HepG2 (cell line): ENCODE results near the gene EXOC3L2. TPM values are rescaled to one million over a fixed set of nuclear protein-coding genes. Genes with fewer than 3 reads are reported as not detected.
A peak's percentile ranks its signal among the peaks of the same experiment; 100 is the strongest.

Source experiments
- ATAC-seq: fragments of 200-7000 bp; cut with Tn5 transposase; 3 replicates; pipeline ENCODE4 v1.9.1; 2020; ENCODE audit warnings: mild to moderate bottlenecking, moderate library complexity
- BruUV-seq: library from RNA; stranded (reverse); fragments of 400-500 nt; replicated peaks from 2 replicates; lab custom pipeline; 2021; lab: Mats Ljungman, UMichigan
- CTCF ChIA-PET: fragments of 300-600 bp; formaldehyde crosslinking; extraction: SDS; loops from one replicate; lab custom pipeline; 2021; ENCODE audit warnings: low total read pairs, inconsistent platforms, low intra/inter-chr PET ratio; lab: Yijun Ruan, JAX
- POLR2A ChIA-PET: fragments of 350-600 bp; sonication (Branson Sonifier 250); formaldehyde crosslinking; loops from one replicate; lab custom pipeline; 2020; ENCODE audit warnings: antibody characterized with exemption, inconsistent platforms; lab: Yijun Ruan, JAX
- DNase-seq: peaks from one replicate; pipeline ENCODE4 v3.0.0-alpha.2; 2015; ENCODE audit warnings: low spot score
- FAIRE-seq: peaks from 3 replicates; lab custom pipeline; 2011; peaks lifted over from hg19 to GRCh38; lab: Jason Lieb, UNC
- H2AFZ ChIP-seq: one replicate; pipeline ENCODE4 v1.6.1; 2011; ENCODE audit warnings: low read length, inconsistent platforms
- H3K27ac ChIP-seq: fragments of 300-600 bp; 3 replicates; pipeline ENCODE4 v1.8.0; 2011; ENCODE audit warnings: mixed run types, mild to moderate bottlenecking, mixed read lengths, low read length, inconsistent platforms; ENCODE audit not compliant: insufficient read depth; ENCODE audit errors: extremely low read length
- H3K27me3 ChIP-seq, 2 experiments: fragments of 200-600 bp in 1 of 2; 2 replicates in 1 of 2; 3 replicates in 1 of 2; pipeline versions ENCODE4 v1.6.0 to v1.8.0; 2011; ENCODE audit warnings: low read length in 2 of 2, mild to moderate bottlenecking in 2 of 2, moderate library complexity in 2 of 2, inconsistent platforms in 1 of 2; ENCODE audit not compliant: insufficient read depth in 2 of 2, control insufficient read depth in 1 of 2
- H3K36me3 ChIP-seq, 2 experiments: fragments of 200-600 bp in 1 of 2; replicated peaks in 1 of 2; 2 replicates in 1 of 2; 3 replicates in 1 of 2; pipeline versions ENCODE4 v1.5.1 to v1.8.0; 2011; ENCODE audit warnings: low read length in 2 of 2, inconsistent platforms in 1 of 2; ENCODE audit not compliant: insufficient read depth in 2 of 2, control insufficient read depth in 1 of 2
- H3K4me1 ChIP-seq: 2 replicates; pipeline ENCODE4 v1.5.1; 2012; ENCODE audit warnings: low read length, inconsistent platforms; ENCODE audit not compliant: insufficient read depth
- H3K4me2 ChIP-seq: 2 replicates; pipeline ENCODE4 v1.6.0; 2011; ENCODE audit warnings: low read depth, low read length, inconsistent platforms
- H3K4me3 ChIP-seq, 3 experiments: fragments of 200-600 bp in 1 of 3; sonication (generic), shearing (Covaris generic) in 1 of 3; replicated peaks in 1 of 3; 2 replicates each; pipeline ENCODE4 v1.5.1; 2011 to 2016; ENCODE audit warnings: low read length in 3 of 3, inconsistent platforms in 2 of 3, low read depth in 2 of 3, mild to moderate bottlenecking in 2 of 3, control low read depth in 1 of 3, mixed read lengths in 1 of 3; ENCODE audit not compliant: insufficient read depth in 1 of 3
- H3K79me2 ChIP-seq: one replicate; pipeline ENCODE4 v1.6.1; 2011; ENCODE audit warnings: low read length, inconsistent platforms; ENCODE audit not compliant: insufficient read depth
- H3K9ac ChIP-seq: 2 replicates; pipeline ENCODE4 v1.6.0; 2011; ENCODE audit warnings: mild to moderate bottlenecking, low read depth, low read length, inconsistent platforms; ENCODE audit not compliant: insufficient read depth
- H3K9me3 ChIP-seq: 2 replicates; pipeline ENCODE4 v1.5.1; 2012; ENCODE audit warnings: mild to moderate bottlenecking, low read length
- H4K20me1 ChIP-seq: 2 replicates; pipeline ENCODE4 v1.6.0; 2011; ENCODE audit warnings: inconsistent platforms, mild to moderate bottlenecking, low read length, moderate library complexity; ENCODE audit not compliant: insufficient read depth
- FOSL1 ChIP-seq: sonication (generic); formaldehyde crosslinking; IDR thresholded peaks from 2 replicates; pipeline ENCODE4 v1.9.0; 2021; ENCODE audit warnings: missing genetic modification reagents, borderline replicate concordance
- FOXC1 ChIP-seq: sonication (generic); formaldehyde crosslinking; IDR thresholded peaks from 2 replicates; pipeline ENCODE4 v1.8.0; 2022; ENCODE audit warnings: mild to moderate bottlenecking, missing genetic modification reagents, borderline replicate concordance
- KDM3A ChIP-seq: IDR thresholded peaks from 2 replicates; pipeline ENCODE4 v1.6.1; 2018; ENCODE audit warnings: low read depth, missing compliant biosample characterization
- MAFF ChIP-seq: IDR thresholded peaks from 2 replicates; pipeline ENCODE4 v1.6.1; 2011; ENCODE audit warnings: low read depth, low read length, improper control_type of control experiment
- MAFG ChIP-seq: sonication (generic); formaldehyde crosslinking; IDR thresholded peaks from 2 replicates; pipeline ENCODE4 v1.5.1; 2020; ENCODE audit warnings: mild to moderate bottlenecking, missing genetic modification reagents
- MTF2 ChIP-seq: sonication (generic); formaldehyde crosslinking; IDR thresholded peaks from 2 replicates; pipeline ENCODE4 v1.5.0; 2020; ENCODE audit warnings: missing genetic modification reagents, borderline replicate concordance
- NCOR1 ChIP-seq: fragments of 200-600 bp; sonication (generic); IDR thresholded peaks from 2 replicates; pipeline ENCODE4 v1.7.0; 2017; ENCODE audit warnings: antibody characterized with exemption, low read length, borderline replicate concordance
- POLR2A ChIP-seq, 2 experiments: IDR thresholded peaks; 2 replicates each; pipeline ENCODE4 v1.6.1; 2011; ENCODE audit warnings: low read depth in 2 of 2, low read length in 2 of 2, mild to moderate bottlenecking in 1 of 2, moderate library complexity in 1 of 2; ENCODE audit not compliant: insufficient read depth in 1 of 2
- THYN1 ChIP-seq: sonication (generic); formaldehyde crosslinking; IDR thresholded peaks from 2 replicates; pipeline ENCODE4 v1.8.1; 2023; ENCODE audit warnings: low read depth, mild to moderate bottlenecking, moderate library complexity, missing genetic modification reagents, borderline replicate concordance
- YY1 ChIP-seq: IDR thresholded peaks from 2 replicates; pipeline ENCODE4 v1.6.1; 2011; ENCODE audit warnings: low read length, low read depth, moderate library complexity, mild to moderate bottlenecking; ENCODE audit not compliant: insufficient read depth, insufficient replicate concordance
- ZNF124 ChIP-seq: sonication (generic); formaldehyde crosslinking; IDR thresholded peaks from 2 replicates; pipeline ENCODE4 v1.4.0; 2020; ENCODE audit warnings: missing genetic modification reagents
- ZNF326 ChIP-seq: sonication (generic); formaldehyde crosslinking; IDR thresholded peaks from 2 replicates; pipeline ENCODE4 v1.4.0; 2020; ENCODE audit warnings: missing genetic modification reagents, borderline replicate concordance
- ZNF768 ChIP-seq: sonication (generic); formaldehyde crosslinking; IDR thresholded peaks from 2 replicates; pipeline ENCODE4 v1.4.0; 2020; ENCODE audit warnings: missing genetic modification reagents
- WGBS: methylation state at CpG from one replicate; pipeline ENCODE4 v1.1.6; 2017; ENCODE audit warnings: low lambda C conversion rate; 5-methylcytosine and 5-hydroxymethylcytosine counted together
- in situ Hi-C: cut with HindIII; loops from 2 replicates; pipeline ENCODE4 v1.10.0; 2017; ENCODE audit warnings: low pct_unique_long_range_greater_than_20kb; ENCODE audit not compliant: extremely low pct_ligation_motif_present
- intact Hi-C: fragments of 100-400 bp; cut with micrococcal nuclease; formaldehyde crosslinking; loops from one replicate; pipeline ENCODE4 v1.10.0; 2022; ENCODE audit not compliant: unreplicated experiment
- polyA plus RNA-seq, 8 experiments: library from polyadenylated mRNA; depleted of rRNA in 3 of 8; stranded (reverse) in 7 of 8; unstranded in 1 of 8; fragments of >200 nt; fragmentation: Illumina TruSeq in 4 of 8; extraction: Trizol in 4 of 8; gene quantifications; 2 replicates each; pipeline versions ENCODE4 v1.2.1 to v1.2.3, GENCODE V29; 2011 to 2016; ENCODE audit warnings: low read depth in 4 of 8, missing spikeins in 1 of 8, mixed read lengths in 1 of 8; ENCODE audit not compliant: insufficient read depth in 1 of 8
- total RNA-seq, 5 experiments: library from RNA; depleted of rRNA; stranded (reverse); fragments of >200 nt; fragmentation: Illumina TruSeq; extraction: Trizol; gene quantifications; 2 replicates each; pipeline ENCODE4 v1.2.3, GENCODE V29; 2016; ENCODE audit warnings: low read depth in 1 of 5
- TF ChIP-seq, protein P1 (sequence below): sonication (generic); formaldehyde crosslinking; conservative IDR thresholded peaks from 2 replicates; pipeline ENCODE4 v1.4.0; 2020; ENCODE audit warnings: mild to moderate bottlenecking, missing genetic modification reagents, moderate library complexity
- TF ChIP-seq, protein P2 (sequence below): IDR thresholded peaks from 2 replicates; pipeline ENCODE4 v1.6.1; 2016; ENCODE audit warnings: low read depth, borderline replicate concordance

EXOC3L2 gene
- total and polyA plus RNA-seq, 2 of the 13 experiments (the other 11 are each of a cell fraction or from before 2014, with no cell fraction given): 0.21 TPM; not detected in 1

DNA sequence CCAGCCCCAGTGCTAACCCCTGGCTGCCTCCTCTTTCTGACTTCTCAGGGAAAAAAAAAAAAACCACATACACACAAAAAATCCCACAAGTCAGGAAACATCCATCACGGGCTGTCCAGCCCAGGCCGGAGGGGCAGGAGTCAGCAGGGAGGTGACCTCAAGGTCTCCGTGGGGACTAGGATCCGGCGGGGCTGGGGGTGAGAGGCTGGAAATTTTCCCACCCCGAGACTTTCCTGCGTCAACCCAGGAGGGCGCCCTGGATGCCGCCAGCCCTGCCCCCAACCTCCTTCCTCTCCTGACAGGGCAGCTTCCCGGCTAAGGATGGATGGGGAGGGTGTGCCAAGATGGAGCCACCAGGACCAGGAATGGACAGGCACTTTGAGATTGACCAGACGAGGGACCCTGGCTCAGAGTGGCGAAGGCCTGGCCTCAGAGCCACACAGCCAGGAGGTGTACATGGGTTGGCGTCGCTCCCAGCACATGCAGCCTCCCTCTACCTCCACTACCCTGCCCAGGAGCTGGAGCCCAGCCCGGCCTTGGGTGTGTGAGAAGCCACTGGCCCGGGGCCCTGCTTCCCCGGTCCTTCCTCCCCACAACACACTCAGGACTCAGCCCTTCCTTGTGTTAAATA is 33.3 kb downstream of the EXOC3L2 start:
- Histone ChIP-seq H3K4me3 (no peak overlapping the region), H4K20me1 (no peaks in the 10 kb centered on the region), H3K4me2 (no peak overlapping the region), H3K27me3 (peaks cover 4 to 40% of the 10 kb centered on the region in 2 experiments; a peak in 3 of 5 replicates), H2AFZ (no peak overlapping the region), H3K4me1 (peaks cover 10% of the 10 kb centered on the region; the same call in 1 of the 2 replicates), H3K79me2 (no peaks in the 10 kb centered on the region), H3K27ac (no peak overlapping the region), H3K9me3 (no peaks in the 10 kb centered on the region), H3K9ac (no peak overlapping the region), H3K36me3 (no peaks in the 10 kb centered on the region)
- FAIRE-seq (no peak), ATAC-seq (no peak; the same call in 2 of the 3 replicates), DNase-seq (no peak)
- ChIA-PET CTCF (no interaction called here), POLR2A (interaction anchor here (0.7 kb wide), 1 partner anchor 9 kb away, joined by 3 read pairs; no protein-coding TSS in a partner anchor)
- intact Hi-C loops: no loop called here
- in situ Hi-C loops: no loop called here
- BruUV-seq: no TSS peak
- 6% methylated on average over 7 of the region's 17 CpGs for WGBS
- TF ChIP-seq ZNF768 (CRISPR knock-in tag): peak; percentile 78; the same call in 1 of the 2 replicates
- TF ChIP-seq, protein P1, sequence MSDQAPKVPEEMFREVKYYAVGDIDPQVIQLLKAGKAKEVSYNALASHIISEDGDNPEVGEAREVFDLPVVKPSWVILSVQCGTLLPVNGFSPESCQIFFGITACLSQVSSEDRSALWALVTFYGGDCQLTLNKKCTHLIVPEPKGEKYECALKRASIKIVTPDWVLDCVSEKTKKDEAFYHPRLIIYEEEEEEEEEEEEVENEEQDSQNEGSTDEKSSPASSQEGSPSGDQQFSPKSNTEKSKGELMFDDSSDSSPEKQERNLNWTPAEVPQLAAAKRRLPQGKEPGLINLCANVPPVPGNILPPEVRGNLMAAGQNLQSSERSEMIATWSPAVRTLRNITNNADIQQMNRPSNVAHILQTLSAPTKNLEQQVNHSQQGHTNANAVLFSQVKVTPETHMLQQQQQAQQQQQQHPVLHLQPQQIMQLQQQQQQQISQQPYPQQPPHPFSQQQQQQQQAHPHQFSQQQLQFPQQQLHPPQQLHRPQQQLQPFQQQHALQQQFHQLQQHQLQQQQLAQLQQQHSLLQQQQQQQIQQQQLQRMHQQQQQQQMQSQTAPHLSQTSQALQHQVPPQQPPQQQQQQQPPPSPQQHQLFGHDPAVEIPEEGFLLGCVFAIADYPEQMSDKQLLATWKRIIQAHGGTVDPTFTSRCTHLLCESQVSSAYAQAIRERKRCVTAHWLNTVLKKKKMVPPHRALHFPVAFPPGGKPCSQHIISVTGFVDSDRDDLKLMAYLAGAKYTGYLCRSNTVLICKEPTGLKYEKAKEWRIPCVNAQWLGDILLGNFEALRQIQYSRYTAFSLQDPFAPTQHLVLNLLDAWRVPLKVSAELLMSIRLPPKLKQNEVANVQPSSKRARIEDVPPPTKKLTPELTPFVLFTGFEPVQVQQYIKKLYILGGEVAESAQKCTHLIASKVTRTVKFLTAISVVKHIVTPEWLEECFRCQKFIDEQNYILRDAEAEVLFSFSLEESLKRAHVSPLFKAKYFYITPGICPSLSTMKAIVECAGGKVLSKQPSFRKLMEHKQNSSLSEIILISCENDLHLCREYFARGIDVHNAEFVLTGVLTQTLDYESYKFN (CRISPR knock-in tag): no peak

DNA sequence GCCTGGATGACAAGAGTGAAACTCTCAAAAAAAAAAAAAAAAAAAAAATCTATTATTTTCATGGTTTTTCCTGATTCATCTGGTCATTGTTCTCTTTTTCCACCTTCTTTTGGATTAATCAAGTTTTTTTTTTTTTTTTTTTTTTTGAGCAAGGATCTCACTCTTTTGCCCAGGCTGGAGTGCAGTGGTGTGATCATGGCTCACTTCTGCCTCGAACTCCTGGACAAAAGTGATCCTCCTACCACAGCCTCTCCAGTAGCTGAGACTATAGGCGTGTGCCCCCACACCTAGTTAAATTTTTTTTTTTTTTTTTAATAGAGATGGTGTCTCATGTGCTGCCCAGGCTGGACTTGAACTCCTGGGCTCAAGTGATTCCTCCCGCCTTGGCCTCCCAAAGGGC is 38.9 kb downstream of the EXOC3L2 start:
- Histone ChIP-seq H3K4me1 (peaks cover 9% of the 10 kb centered on the region; the same call in 1 of the 2 replicates), H3K4me3 (no peak overlapping the region), H3K27me3 (peaks cover 0 to under 1% of the 10 kb centered on the region in 2 experiments; a peak in 1 of 5 replicates), H3K4me2 (no peak overlapping the region), H3K79me2 (no peaks in the 10 kb centered on the region), H4K20me1 (no peaks in the 10 kb centered on the region), H3K9ac (no peak overlapping the region), H2AFZ (no peak overlapping the region), H3K9me3 (no peaks in the 10 kb centered on the region), H3K36me3 (no peaks in the 10 kb centered on the region), H3K27ac (no peak overlapping the region)
- no TSS peak for BruUV-seq
- POLR2A ChIA-PET: no interaction called here
- no peak for FAIRE-seq
- in situ Hi-C loops: loop anchor here (10.0 kb wide), 1 partner anchor 138 kb away; the partner anchor contains the start of gene KLC3
- intact Hi-C loops: no loop called here
- ATAC-seq: no peak
- CTCF ChIA-PET: interaction anchor here (0.7 kb wide), 1 partner anchor 132 kb away, joined by 4 read pairs; no protein-coding TSS in a partner anchor
- WGBS: 38% methylated on average over 3 of the region's 3 CpGs
- no peak for DNase-seq
- TF ChIP-seq, protein P2, sequence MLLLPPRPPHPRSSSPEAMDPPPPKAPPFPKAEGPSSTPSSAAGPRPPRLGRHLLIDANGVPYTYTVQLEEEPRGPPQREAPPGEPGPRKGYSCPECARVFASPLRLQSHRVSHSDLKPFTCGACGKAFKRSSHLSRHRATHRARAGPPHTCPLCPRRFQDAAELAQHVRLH: no peak
- TF ChIP-seq YY1: no peak
- no peak for TF ChIP-seq FOSL1
- TF ChIP-seq FOXC1 (CRISPR knock-in tag): no peak
- no peak for TF ChIP-seq ZNF124 (CRISPR knock-in tag)
- no peak for TF ChIP-seq MTF2 (CRISPR knock-in tag)
- TF ChIP-seq THYN1: no peak
- no peak for TF ChIP-seq MAFG (CRISPR knock-in tag)
- no peak for TF ChIP-seq KDM3A (CRISPR knock-in tag)
- no peak for TF ChIP-seq POLR2A (IDR thresholded peaks at IDR 0.05; ENCODE audit: insufficient read depth in 1 of 2, low read depth in 2 of 2, low read length in 2 of 2)
- no peak for TF ChIP-seq ZNF326 (CRISPR knock-in tag)
- no peak for TF ChIP-seq NCOR1
- TF ChIP-seq MAFF: no peak
